K562 (cell line): ENCODE measurements around the gene WDR64. TPM values are rescaled to one million over a fixed set of nuclear protein-coding genes. Genes with fewer than 3 reads are reported as not detected.

Experiments
- ATAC-seq: fragments of 200-7000 bp; cut with Tn5 transposase; 3 replicates; pipeline ENCODE4 v1.9.1; 2020; ENCODE audit warnings: moderate library complexity
- BruUV-seq: library from RNA; stranded (reverse); fragments of 400-500 nt; replicated peaks from 2 replicates; lab custom pipeline; 2021; lab: Mats Ljungman, UMichigan
- CTCF ChIA-PET: fragments of 300-600 bp; formaldehyde crosslinking; extraction: SDS; loops from one replicate; lab custom pipeline; 2021; ENCODE audit warnings: low intra/inter-chr PET ratio; lab: Yijun Ruan, JAX
- POLR2A ChIA-PET: fragments of 300-600, 350-650 bp; sonication (Branson Sonifier 250); formaldehyde crosslinking; extraction: SDS; loops from one replicate; lab custom pipeline; 2021; ENCODE audit warnings: antibody characterized with exemption, inconsistent platforms; lab: Yijun Ruan, JAX
- DNase-seq, 4 experiments: peaks; one replicate each; pipeline versions ENCODE4 v3.0.0 to v3.0.0-alpha.2; 2011 to 2018; ENCODE audit warnings: low spot score in 3 of 4, mixed read lengths in 3 of 4; ENCODE audit errors: extremely low read depth in 1 of 4
- FAIRE-seq: peaks from 2 replicates; lab custom pipeline; 2011; peaks lifted over from hg19 to GRCh38; lab: Jason Lieb, UNC
- H2AFZ ChIP-seq: 2 replicates; pipeline ENCODE4 v1.6.0; 2011; ENCODE audit warnings: low read depth, low read length, control low read depth, inconsistent platforms
- H3K27ac ChIP-seq: fragments of 200-600 bp; 3 replicates; pipeline ENCODE4 v1.8.0; 2011; ENCODE audit warnings: low read depth, mild to moderate bottlenecking, control low read depth, inconsistent platforms, low read length, moderate library complexity, mixed read lengths; ENCODE audit errors: extremely low read depth
- H3K27me3 ChIP-seq, 2 experiments: fragments of 300-600 bp in 1 of 2; 2 replicates in 1 of 2; 3 replicates in 1 of 2; pipeline versions ENCODE4 v1.6.0 to v1.8.0; 2011; ENCODE audit warnings: inconsistent platforms in 2 of 2, low read length in 2 of 2, mild to moderate bottlenecking in 1 of 2, mixed read lengths in 1 of 2, moderate library complexity in 1 of 2; ENCODE audit not compliant: control insufficient read depth in 2 of 2, insufficient read depth in 2 of 2
- H3K36me3 ChIP-seq: fragments of 300-600 bp; 3 replicates; pipeline ENCODE4 v1.8.0; 2011; ENCODE audit warnings: mild to moderate bottlenecking, low read length, inconsistent platforms; ENCODE audit not compliant: control insufficient read depth, insufficient read depth
- H3K4me1 ChIP-seq, 2 experiments: fragments of 200-600 bp in 1 of 2; replicated peaks in 1 of 2; 2 replicates in 1 of 2; 3 replicates in 1 of 2; pipeline versions ENCODE4 v1.5.1 to v1.8.0; 2011; ENCODE audit warnings: inconsistent platforms in 2 of 2, low read length in 2 of 2, mild to moderate bottlenecking in 1 of 2, mixed read lengths in 1 of 2, moderate library complexity in 1 of 2; ENCODE audit not compliant: control insufficient read depth in 2 of 2, insufficient read depth in 2 of 2
- H3K4me2 ChIP-seq: 2 replicates; pipeline ENCODE4 v1.6.1; 2011; ENCODE audit warnings: low read length, control low read depth, inconsistent platforms, mixed read lengths; ENCODE audit not compliant: insufficient read depth
- H3K4me3 ChIP-seq: fragments of 200-600 bp; sonication (generic), shearing (Covaris generic); 2 replicates; pipeline ENCODE4 v1.5.1; 2016; ENCODE audit warnings: control low read depth, inconsistent platforms
- H3K79me2 ChIP-seq: fragments of 200-600 bp; 3 replicates; pipeline ENCODE4 v1.8.0; 2011; ENCODE audit warnings: low read length, inconsistent platforms; ENCODE audit not compliant: control insufficient read depth, insufficient read depth
- H3K9ac ChIP-seq, 2 experiments: 2 replicates each; pipeline versions ENCODE4 v1.6.0 to v1.6.1; 2011; ENCODE audit warnings: low read depth in 2 of 2, low read length in 2 of 2, control low read depth in 1 of 2, inconsistent platforms in 1 of 2, mild to moderate bottlenecking in 1 of 2, mixed read lengths in 1 of 2; ENCODE audit not compliant: insufficient read depth in 1 of 2
- H3K9me1 ChIP-seq: one replicate; pipeline ENCODE4 v1.6.0; 2011; ENCODE audit warnings: inconsistent platforms, mild to moderate bottlenecking, low read length, moderate library complexity; ENCODE audit not compliant: control insufficient read depth, insufficient read depth
- H3K9me3 ChIP-seq: replicated peaks from 2 replicates; pipeline ENCODE4 v1.5.1; 2011; ENCODE audit warnings: low read depth, low read length, inconsistent platforms; ENCODE audit not compliant: control insufficient read depth, insufficient read depth
- H4K20me1 ChIP-seq: replicated peaks from 2 replicates; pipeline ENCODE4 v1.6.1; 2011; ENCODE audit warnings: low read length, inconsistent platforms, mixed read lengths; ENCODE audit not compliant: control insufficient read depth, insufficient read depth
- CHCHD3 ChIP-seq: fragments of 250-450 bp; sonication (Bioruptor Pico); IDR thresholded peaks from 2 replicates; pipeline ENCODE4 v2.1.2; 2022; ENCODE audit warnings: mild to moderate bottlenecking
- ERF ChIP-seq: fragments of 450-650 bp; formaldehyde crosslinking; IDR thresholded peaks from 2 replicates; pipeline ENCODE4 v1.4.0; 2020; ENCODE audit warnings: mild to moderate bottlenecking, mixed read lengths
- EWSR1 ChIP-seq: fragments of 450-650 bp; IDR thresholded peaks from 2 replicates; pipeline ENCODE4 v1.6.1; 2018; ENCODE audit warnings: borderline replicate concordance, mild to moderate bottlenecking, low read depth, moderate library complexity; ENCODE audit not compliant: partially characterized antibody
- MYNN ChIP-seq, 2 experiments: sonication (generic); formaldehyde crosslinking in 1 of 2; IDR thresholded peaks; 2 replicates each; pipeline versions ENCODE4 v1.5.0 to v1.6.1; 2016 to 2020; ENCODE audit warnings: antibody characterized with exemption in 1 of 2, missing genetic modification reagents in 1 of 2
- RB1 ChIP-seq: fragments of 450-650 bp; IDR thresholded peaks from 2 replicates; pipeline ENCODE4 v1.6.1; 2017; ENCODE audit warnings: low read depth, mild to moderate bottlenecking
- XRCC4 ChIP-seq: IDR thresholded peaks from one replicate; pipeline ENCODE4 v1.6.1; 2011; ENCODE audit not compliant: insufficient read depth, insufficient read length; ENCODE audit errors: extremely low read depth
- ZNF133 ChIP-seq: fragments of 250-450 bp; sonication (Bioruptor Pico); IDR thresholded peaks from 2 replicates; pipeline ENCODE4 v1.4.0; 2020; ENCODE audit warnings: mild to moderate bottlenecking
- ZNF445 ChIP-seq: fragments of 250-450 bp; sonication (Bioruptor Pico); IDR thresholded peaks from 2 replicates; pipeline ENCODE4 v1.4.0; 2020; ENCODE audit warnings: low read depth, mild to moderate bottlenecking, moderate library complexity
- WGBS: fragments of 100-300 bp; shearing (Covaris generic); methylation state at CpG from one replicate; pipeline ENCODE4 v1.1.6; 2016; ENCODE audit warnings: low coverage, mixed read lengths; ENCODE audit not compliant: insufficient coverage; ENCODE audit errors: missing lambda C conversion rate; 5-methylcytosine and 5-hydroxymethylcytosine counted together
- in situ Hi-C: fragments of 300-500 bp; cut with MboI; formaldehyde crosslinking; loops from 4 replicates; pipeline ENCODE4 v1.15.0; 2018; ENCODE audit warnings: inconsistent platforms, mixed read lengths
- intact Hi-C: fragments of 100-400 bp; cut with micrococcal nuclease; formaldehyde crosslinking; loops from 2 replicates; pipeline ENCODE4 v1.14.2; 2022
- polyA plus RNA-seq, 8 experiments: library from polyadenylated mRNA; depleted of rRNA in 4 of 8; stranded (reverse) in 5 of 8; unstranded in 3 of 8; fragments of >200 nt; fragmentation: Nextera tagmentation in 2 of 8; fragmentation: Illumina TruSeq in 1 of 8; extraction: Ambion mirVana in 2 of 8; extraction: Trizol in 1 of 8; gene quantifications; 2 replicates each; pipeline versions ENCODE4 v1.2.1 to v1.2.3, GENCODE V29; 2011 to 2014; ENCODE audit warnings: inconsistent platforms in 1 of 8, missing spikeins in 1 of 8
- total RNA-seq, 7 experiments: library from RNA; depleted of rRNA in 6 of 7; stranded (reverse); fragments of >200 nt in 6 of 7; fragmentation: Illumina TruSeq in 2 of 7; extraction: Trizol in 2 of 7; gene quantifications; 2 replicates each; pipeline versions ENCODE4 v1.2.1 to v1.2.3, GENCODE V29; 2011 to 2021; ENCODE audit warnings: low replicate concordance in 1 of 7
- TF ChIP-seq, protein P1 (sequence below): sonication (generic); formaldehyde crosslinking; IDR thresholded peaks from 2 replicates; pipeline ENCODE4 v1.8.1; 2023; ENCODE audit warnings: mild to moderate bottlenecking, missing genetic modification reagents
- TF ChIP-seq, protein P2 (sequence below): sonication (generic); formaldehyde crosslinking; IDR thresholded peaks from 2 replicates; pipeline ENCODE4 v1.8.0; 2022; ENCODE audit warnings: mild to moderate bottlenecking, missing genetic modification reagents

Gene WDR64
- total and polyA plus RNA-seq, 9 of the 15 experiments (the other 6 are each of a cell fraction or from before 2014, with no cell fraction given) = 0.06 to 0.29 (median 0.19) TPM; not detected in 5

DNA sequence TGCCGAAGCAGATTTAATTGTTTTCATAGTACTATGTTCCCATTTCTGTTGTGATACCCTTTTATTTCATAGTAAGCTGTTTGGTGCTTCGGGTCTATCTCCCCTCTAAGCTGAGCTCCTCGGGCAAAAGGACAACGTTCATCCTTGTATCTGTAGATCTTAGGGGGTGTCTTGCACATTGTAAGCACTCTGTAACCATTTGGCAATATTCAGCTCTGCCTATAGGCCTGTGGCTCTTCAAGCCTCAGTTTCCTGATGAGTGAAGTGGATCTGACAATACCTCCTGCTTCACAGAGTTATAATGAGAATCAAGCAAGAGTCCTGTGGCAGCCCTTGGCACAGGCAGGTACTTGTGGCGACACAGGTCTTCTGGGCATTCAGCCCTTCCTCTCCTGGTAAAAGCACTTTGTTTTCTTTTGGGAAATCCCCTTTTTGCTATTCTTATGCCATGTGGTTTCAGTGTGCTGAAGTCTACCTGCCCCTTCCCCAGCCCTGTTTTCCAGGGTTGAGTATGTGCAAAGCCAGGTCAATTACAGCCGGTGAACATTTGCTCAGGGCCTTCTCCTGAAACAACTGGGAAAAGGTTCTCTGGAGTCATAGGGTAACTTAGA is 187.4 kb downstream of the WDR64 start:
- no peaks in the 10 kb centered on the region for H3K79me2 ChIP-seq
- no peak overlapping the region for H3K4me3 ChIP-seq
- POLR2A ChIA-PET = interaction anchor here (1.6 kb wide), 2 partner anchors 8 to 9 kb away, joined by 4 to 7 read pairs; partner anchors contain the start of gene EXO1
- H3K9me3 ChIP-seq = no peaks in the 10 kb centered on the region
- TF ChIP-seq, protein P1, sequence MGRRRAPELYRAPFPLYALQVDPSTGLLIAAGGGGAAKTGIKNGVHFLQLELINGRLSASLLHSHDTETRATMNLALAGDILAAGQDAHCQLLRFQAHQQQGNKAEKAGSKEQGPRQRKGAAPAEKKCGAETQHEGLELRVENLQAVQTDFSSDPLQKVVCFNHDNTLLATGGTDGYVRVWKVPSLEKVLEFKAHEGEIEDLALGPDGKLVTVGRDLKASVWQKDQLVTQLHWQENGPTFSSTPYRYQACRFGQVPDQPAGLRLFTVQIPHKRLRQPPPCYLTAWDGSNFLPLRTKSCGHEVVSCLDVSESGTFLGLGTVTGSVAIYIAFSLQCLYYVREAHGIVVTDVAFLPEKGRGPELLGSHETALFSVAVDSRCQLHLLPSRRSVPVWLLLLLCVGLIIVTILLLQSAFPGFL = no peak
- TF ChIP-seq ZNF133 (no peak), XRCC4 (no peak), CHCHD3 (CRISPR knock-in tag) (no peak), ERF (CRISPR knock-in tag) (no peak), ZNF445 (CRISPR knock-in tag) (no peak), RB1 (no peak), EWSR1 (no peak), MYNN (IDR thresholded peaks at IDR 0.05) (no peak), MYNN (CRISPR knock-in tag; IDR thresholded peaks at IDR 0.05) (no peak)
- TF ChIP-seq, protein P2, sequence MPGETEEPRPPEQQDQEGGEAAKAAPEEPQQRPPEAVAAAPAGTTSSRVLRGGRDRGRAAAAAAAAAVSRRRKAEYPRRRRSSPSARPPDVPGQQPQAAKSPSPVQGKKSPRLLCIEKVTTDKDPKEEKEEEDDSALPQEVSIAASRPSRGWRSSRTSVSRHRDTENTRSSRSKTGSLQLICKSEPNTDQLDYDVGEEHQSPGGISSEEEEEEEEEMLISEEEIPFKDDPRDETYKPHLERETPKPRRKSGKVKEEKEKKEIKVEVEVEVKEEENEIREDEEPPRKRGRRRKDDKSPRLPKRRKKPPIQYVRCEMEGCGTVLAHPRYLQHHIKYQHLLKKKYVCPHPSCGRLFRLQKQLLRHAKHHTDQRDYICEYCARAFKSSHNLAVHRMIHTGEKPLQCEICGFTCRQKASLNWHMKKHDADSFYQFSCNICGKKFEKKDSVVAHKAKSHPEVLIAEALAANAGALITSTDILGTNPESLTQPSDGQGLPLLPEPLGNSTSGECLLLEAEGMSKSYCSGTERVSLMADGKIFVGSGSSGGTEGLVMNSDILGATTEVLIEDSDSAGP (CRISPR knock-in tag) = no peak
- CTCF ChIA-PET = no interaction called here
- no peaks in the 10 kb centered on the region for H3K9me1 ChIP-seq
- DNase-seq (no peak), FAIRE-seq (no peak), ATAC-seq (no peak)
- in situ Hi-C loops (loop anchor here (10.0 kb wide), 1 partner anchor 315 kb away; no protein-coding TSS in a partner anchor), intact Hi-C loops (loop anchor here (10.0 kb wide), 1 partner anchor 955 kb away; no protein-coding TSS in a partner anchor)
- H3K36me3 ChIP-seq = no peaks in the 10 kb centered on the region
- WGBS = 69% methylated on average over 6 of the region's 6 CpGs
- BruUV-seq = no TSS peak
- no peak overlapping the region for H2AFZ ChIP-seq
- no peak overlapping the region for H3K4me2 ChIP-seq
- no peaks in the 10 kb centered on the region for H3K27me3 ChIP-seq
- no peak overlapping the region for H3K9ac ChIP-seq
- H4K20me1 ChIP-seq = no peaks in the 10 kb centered on the region
- no peaks in the 10 kb centered on the region; a peak in 2 of 5 replicates for H3K4me1 ChIP-seq
- no peak overlapping the region for H3K27ac ChIP-seq
